CD14-positive monocyte (primary cell): ENCODE results near the gene NUP93. TPM values are rescaled to one million over a fixed set of nuclear protein-coding genes. Genes with fewer than 3 reads are reported as not detected.

Experiments used
- DNase-seq, 3 donors: peaks; one replicate each; pipeline ENCODE4 v3.0.0-alpha.2; 2011 to 2022
- H2AFZ ChIP-seq: 2 replicates; pipeline ENCODE4 v1.6.0; 2012; ENCODE audit warnings: mild to moderate bottlenecking, low read depth, low read length, inconsistent platforms; ENCODE audit not compliant: insufficient read depth, poor library complexity, severe bottlenecking
- H3K27ac ChIP-seq, 2 donors: 1 replicate in 1 of 2; 2 replicates in 1 of 2; pipeline ENCODE4 v1.5.1; 2012 to 2013; ENCODE audit warnings: low read length in 2 of 2, control low read depth in 1 of 2, inconsistent platforms in 1 of 2, low read depth in 1 of 2, mild to moderate bottlenecking in 1 of 2
- H3K27me3 ChIP-seq, 2 donors: one replicate each; pipeline versions ENCODE4 v1.6.0 to v1.6.1; 2011 to 2013; ENCODE audit warnings: low read length in 2 of 2; ENCODE audit not compliant: control insufficient read depth in 2 of 2, insufficient read depth in 2 of 2
- H3K36me3 ChIP-seq, 2 donors: replicated peaks in 1 of 2; 1 replicate in 1 of 2; 2 replicates in 1 of 2; pipeline versions ENCODE4 v1.5.1 to v1.6.1; 2012 to 2013; ENCODE audit warnings: low read length in 2 of 2, control low read depth in 1 of 2, inconsistent platforms in 1 of 2, mild to moderate bottlenecking in 1 of 2; ENCODE audit not compliant: insufficient read depth in 2 of 2, control insufficient read depth in 1 of 2
- H3K4me1 ChIP-seq, 2 donors: 1 replicate in 1 of 2; 2 replicates in 1 of 2; pipeline versions ENCODE4 v1.5.1 to v1.6.1; 2012 to 2013; ENCODE audit warnings: low read length in 2 of 2, control low read depth in 1 of 2, inconsistent platforms in 1 of 2, mild to moderate bottlenecking in 1 of 2, moderate library complexity in 1 of 2; ENCODE audit not compliant: insufficient read depth in 2 of 2, control insufficient read depth in 1 of 2
- H3K4me2 ChIP-seq: replicated peaks from 2 replicates; pipeline ENCODE3; 2012; ENCODE audit warnings: low read length, moderate library complexity, mild to moderate bottlenecking; ENCODE audit not compliant: poor library complexity, severe bottlenecking; ENCODE audit errors: extremely low read depth
- H3K4me3 ChIP-seq, 3 experiments: fragments of 200-600 bp in 1 of 3; sonication (generic) in 1 of 3; replicated peaks in 1 of 3; 1 replicate in 2 of 3; 2 replicates in 1 of 3; pipeline ENCODE4 v1.5.1; 2011 to 2013; ENCODE audit warnings: low read length in 3 of 3, mild to moderate bottlenecking in 3 of 3, control low read depth in 2 of 3, low read depth in 2 of 3, inconsistent platforms in 1 of 3, moderate library complexity in 1 of 3
- H3K79me2 ChIP-seq: 2 replicates; pipeline ENCODE4 v1.6.0; 2012; ENCODE audit warnings: mild to moderate bottlenecking, control low read depth, inconsistent platforms, low read length, moderate library complexity; ENCODE audit not compliant: insufficient read depth
- H3K9ac ChIP-seq: 2 replicates; pipeline ENCODE4 v1.6.0; 2017; ENCODE audit warnings: low read length, mild to moderate bottlenecking; ENCODE audit not compliant: insufficient read depth, poor library complexity, severe bottlenecking
- H3K9me3 ChIP-seq, 2 donors: replicated peaks in 1 of 2; 1 replicate in 1 of 2; 2 replicates in 1 of 2; pipeline versions ENCODE4 v1.5.1 to v1.6.1; 2012 to 2013; ENCODE audit warnings: low read length in 2 of 2, control low read depth in 1 of 2; ENCODE audit not compliant: control insufficient read depth in 1 of 2, insufficient read depth in 1 of 2
- H4K20me1 ChIP-seq: 2 replicates; pipeline ENCODE4 v1.6.0; 2012; ENCODE audit warnings: mild to moderate bottlenecking, low read length, control low read depth, moderate library complexity; ENCODE audit not compliant: insufficient read depth
- H3K27ac Mint-ChIP-seq, 7 donors: one replicate each; pipeline ENCODE4 v1.8.0; 2020; ENCODE audit warnings: mild to moderate bottlenecking in 7 of 7, mixed read lengths in 7 of 7, moderate library complexity in 6 of 7, inconsistent platforms in 2 of 7
- H3K27me3 Mint-ChIP-seq, 3 donors: one replicate each; pipeline ENCODE4 v1.8.0; 2021 to 2022; ENCODE audit warnings: low read depth in 3 of 3, mild to moderate bottlenecking in 3 of 3, mixed read lengths in 3 of 3, moderate library complexity in 3 of 3, inconsistent platforms in 1 of 3
- H3K36me3 Mint-ChIP-seq, 2 donors: one replicate each; pipeline ENCODE4 v1.8.0; 2020; ENCODE audit warnings: mixed read lengths in 2 of 2, inconsistent platforms in 1 of 2, mild to moderate bottlenecking in 1 of 2
- H3K4me1 Mint-ChIP-seq: one replicate; pipeline ENCODE4 v1.8.0; 2020; ENCODE audit warnings: mild to moderate bottlenecking, mixed read lengths
- H3K4me3 Mint-ChIP-seq, 2 donors: one replicate each; pipeline ENCODE4 v1.8.0; 2020; ENCODE audit warnings: mild to moderate bottlenecking in 2 of 2, mixed read lengths in 2 of 2, moderate library complexity in 1 of 2
- H3K9me3 Mint-ChIP-seq, 7 donors: one replicate each; pipeline ENCODE4 v1.8.0; 2020 to 2022; ENCODE audit warnings: mixed read lengths in 7 of 7, mild to moderate bottlenecking in 6 of 7, moderate library complexity in 6 of 7, inconsistent platforms in 2 of 7
- whole genome bisulfite sequencing: methylation state at CpG from one replicate; pipeline ENCODE4 v1.1.5; 2013; ENCODE audit warnings: missing lambda C conversion rate; ENCODE audit not compliant: insufficient coverage; 5-methylcytosine and 5-hydroxymethylcytosine counted together
- intact Hi-C, 2 donors: fragments of 100-400 bp; cut with micrococcal nuclease; formaldehyde crosslinking; loops; one replicate each; pipeline versions ENCODE4 v1.15.0 to v1.15.1; 2023
- polyA plus RNA-seq, 3 donors: library from polyadenylated mRNA; depleted of rRNA in 1 of 3; unstranded in 2 of 3; stranded (reverse) in 1 of 3; fragments of 300-500 nt in 2 of 3; fragments of >200 nt in 1 of 3; fragmentation: Illumina TruSeq in 2 of 3; gene quantifications; 1 replicate in 2 of 3; 2 replicates in 1 of 3; pipeline ENCODE4 v1.2.3, GENCODE V29; 2012 to 2021
- TF ChIP-seq, protein P1 (sequence below): fragments of 200-600 bp; IDR thresholded peaks from one replicate; pipeline ENCODE4 v1.8.0; 2022; ENCODE audit warnings: antibody characterized with exemption, mild to moderate bottlenecking

NUP93 gene
- polyA plus RNA-seq, 3 donors, result 46.6 to 77.7 (median 59.4) TPM

DNA sequence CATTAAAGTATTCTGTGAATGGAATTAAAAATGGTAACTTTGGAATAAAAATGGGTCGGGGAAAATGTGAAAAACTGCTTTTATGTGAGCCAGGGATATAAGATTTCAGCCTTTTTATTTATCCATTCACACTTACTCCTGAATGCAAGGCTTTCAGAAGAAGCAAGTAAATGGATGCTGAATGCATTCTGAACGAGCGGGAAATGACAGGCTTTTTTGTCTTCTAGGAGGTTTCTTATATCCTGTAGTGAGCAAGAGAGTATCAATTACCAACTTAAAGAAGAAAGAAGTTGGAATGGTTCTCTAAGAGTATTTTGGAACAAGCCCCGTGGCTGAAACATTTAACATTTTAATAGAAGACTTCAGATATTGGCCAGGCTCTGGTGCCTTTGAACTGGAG is 36.0 kb downstream of the NUP93 start:
- H3K27ac ChIP-seq, result no peak overlapping the region
- H3K27me3 Mint-ChIP-seq, result peaks cover 0 to 2% (median 0%) of the 10 kb centered on the region in 3 donors
- peaks cover 13 to 66% of the 10 kb centered on the region in 2 donors for H3K36me3 ChIP-seq
- H3K79me2 ChIP-seq, result no peaks in the 10 kb centered on the region
- TF ChIP-seq, protein P1, sequence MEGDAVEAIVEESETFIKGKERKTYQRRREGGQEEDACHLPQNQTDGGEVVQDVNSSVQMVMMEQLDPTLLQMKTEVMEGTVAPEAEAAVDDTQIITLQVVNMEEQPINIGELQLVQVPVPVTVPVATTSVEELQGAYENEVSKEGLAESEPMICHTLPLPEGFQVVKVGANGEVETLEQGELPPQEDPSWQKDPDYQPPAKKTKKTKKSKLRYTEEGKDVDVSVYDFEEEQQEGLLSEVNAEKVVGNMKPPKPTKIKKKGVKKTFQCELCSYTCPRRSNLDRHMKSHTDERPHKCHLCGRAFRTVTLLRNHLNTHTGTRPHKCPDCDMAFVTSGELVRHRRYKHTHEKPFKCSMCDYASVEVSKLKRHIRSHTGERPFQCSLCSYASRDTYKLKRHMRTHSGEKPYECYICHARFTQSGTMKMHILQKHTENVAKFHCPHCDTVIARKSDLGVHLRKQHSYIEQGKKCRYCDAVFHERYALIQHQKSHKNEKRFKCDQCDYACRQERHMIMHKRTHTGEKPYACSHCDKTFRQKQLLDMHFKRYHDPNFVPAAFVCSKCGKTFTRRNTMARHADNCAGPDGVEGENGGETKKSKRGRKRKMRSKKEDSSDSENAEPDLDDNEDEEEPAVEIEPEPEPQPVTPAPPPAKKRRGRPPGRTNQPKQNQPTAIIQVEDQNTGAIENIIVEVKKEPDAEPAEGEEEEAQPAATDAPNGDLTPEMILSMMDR, result no peak
- no peaks in the 10 kb centered on the region for H3K4me1 Mint-ChIP-seq
- H3K4me3 ChIP-seq, result no peak overlapping the region
- no peak overlapping the region for H3K4me2 ChIP-seq
- H3K36me3 Mint-ChIP-seq, result peaks cover 40 to 41% of the 10 kb centered on the region in 2 donors
- H3K4me3 Mint-ChIP-seq, result no peak overlapping the region
- no peaks in the 10 kb centered on the region for H3K9me3 ChIP-seq
- H3K9ac ChIP-seq, result no peak overlapping the region
- no peak overlapping the region for H3K27ac Mint-ChIP-seq
- DNase-seq, result no peak
- intact Hi-C loops, result no loop called here
- H3K27me3 ChIP-seq, result no peaks in the 10 kb centered on the region
- H3K9me3 Mint-ChIP-seq, result no peaks in the 10 kb centered on the region
- H3K4me1 ChIP-seq, result no peaks in the 10 kb centered on the region
- H2AFZ ChIP-seq, result no peak overlapping the region
- no CpG with 5 or more reads among the region's 4 CpGs for WGBS
- peaks cover 21% of the 10 kb centered on the region for H4K20me1 ChIP-seq

DNA sequence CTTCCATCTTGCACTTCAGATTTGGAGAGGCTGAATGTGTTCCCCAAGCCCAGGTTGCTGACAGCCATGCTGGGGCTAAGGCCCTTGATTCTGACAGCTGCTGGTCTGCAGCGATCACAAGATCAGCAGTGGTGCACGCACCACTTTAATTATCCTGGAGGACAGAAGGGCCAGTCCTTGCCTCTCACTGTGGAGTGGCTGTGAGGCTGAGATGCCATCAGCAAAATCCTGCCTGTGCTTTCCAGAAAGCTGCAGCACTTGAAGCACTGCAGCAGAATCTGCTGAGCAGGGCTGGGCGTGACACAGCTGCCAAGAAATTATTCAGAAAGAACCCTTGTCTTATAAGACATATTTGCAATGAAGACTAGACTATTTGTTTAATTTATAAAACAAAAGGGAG is 37.1 kb downstream of the NUP93 start:
- Histone ChIP-seq H3K9ac (no peak overlapping the region), H3K27me3 (no peaks in the 10 kb centered on the region), H2AFZ (no peak overlapping the region), H3K4me3 (no peak overlapping the region), H3K27ac (no peak overlapping the region), H4K20me1 (peaks cover 28% of the 10 kb centered on the region), H3K4me1 (no peaks in the 10 kb centered on the region), H3K4me2 (no peak overlapping the region), H3K36me3 (peaks cover 13 to 55% of the 10 kb centered on the region in 2 donors), H3K9me3 (no peaks in the 10 kb centered on the region), H3K79me2 (no peaks in the 10 kb centered on the region)
- no peak for DNase-seq
- Mint-ChIP-seq H3K4me3 (no peak overlapping the region), H3K9me3 (no peaks in the 10 kb centered on the region), H3K4me1 (peaks cover 6% of the 10 kb centered on the region), H3K36me3 (peaks cover 33 to 34% of the 10 kb centered on the region in 2 donors), H3K27ac (peak overlapping the region in 2 of 7 donors; percentile 33 to 44), H3K27me3 (peaks cover 0 to 2% (median 0%) of the 10 kb centered on the region in 3 donors)
- 100% methylated on average over 1 of the region's 3 CpGs for WGBS
- intact Hi-C loops, result no loop called here
- TF ChIP-seq, protein P1, result no peak
